NCI-H510A (cell line): ENCODE data around the gene ARHGAP26.

ENCODE experiments used
- DNase-seq: peaks from one replicate; lab custom pipeline; 2025; lab: John Stamatoyannopoulos, UW

The ARHGAP26 gene

GRCh38 chr5:143064218-143064641 lies 294.1 kb downstream of the ARHGAP26 start:
- DNase-seq, result no peak

- no peak for DNase-seq
Measured at GRCh38 chr5:143064676-143065075, 294.5 kb downstream of the ARHGAP26 start.

DNA sequence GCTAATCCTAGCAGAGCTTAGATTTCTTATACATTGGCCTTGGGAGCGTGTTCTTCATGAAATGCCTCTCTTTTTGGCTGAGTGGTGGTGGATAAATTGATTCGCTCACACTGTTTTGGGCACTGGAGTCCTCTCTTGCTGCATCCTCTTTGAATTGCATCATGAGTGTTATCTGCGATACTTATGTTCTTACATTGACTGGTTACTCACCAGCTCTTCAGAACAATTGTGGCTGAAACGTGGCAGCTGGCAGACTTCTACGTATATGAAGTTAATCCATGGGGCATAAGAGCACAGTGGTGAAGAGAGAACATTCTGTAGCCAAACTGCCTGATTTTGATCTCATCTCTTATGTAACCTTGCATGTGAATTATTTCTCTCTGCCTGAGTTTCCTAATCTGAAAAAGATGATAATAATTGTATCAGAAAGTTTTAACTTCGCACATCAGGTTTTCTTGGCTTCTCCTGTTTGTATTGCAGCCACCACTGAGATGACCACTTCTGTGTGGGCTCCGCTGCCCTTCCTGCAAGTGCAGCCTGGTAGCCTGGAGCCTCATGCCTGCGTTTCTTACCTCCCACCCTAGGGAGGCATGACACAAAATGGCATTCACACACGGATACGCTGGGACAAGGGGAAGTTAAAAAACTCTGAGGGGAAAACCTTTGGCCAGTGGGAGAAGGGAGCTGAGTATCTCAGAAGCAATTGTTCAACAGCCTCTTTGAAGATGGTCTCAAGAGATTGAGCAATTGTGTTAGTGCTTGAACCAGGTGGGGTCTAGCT lies 295.2 kb downstream of the ARHGAP26 start:
- DNase-seq, result no peak

DNA sequence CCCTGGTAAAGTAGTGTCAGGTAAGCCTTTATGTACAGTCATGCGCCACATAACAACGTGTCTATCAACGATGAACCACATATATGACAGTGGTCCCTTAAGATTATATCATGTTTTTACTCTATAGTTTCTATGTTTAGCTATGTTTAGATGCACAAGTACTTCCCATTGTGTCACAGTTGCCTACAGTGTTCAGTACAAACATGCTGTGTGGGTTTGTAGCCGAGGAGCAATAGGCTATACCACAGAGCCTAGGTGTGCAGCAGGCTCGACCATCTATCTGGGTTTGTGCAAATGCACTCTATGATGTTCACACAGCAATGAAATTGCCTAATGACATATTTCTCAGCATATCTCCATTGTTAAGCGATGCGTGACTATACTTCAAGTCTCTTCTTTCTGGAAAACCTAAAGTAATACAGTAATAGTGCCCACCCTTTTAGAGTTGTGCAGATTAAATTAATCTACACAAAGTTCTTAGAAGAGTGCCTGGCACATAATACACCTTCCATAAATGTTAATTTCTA lies 295.9 kb downstream of the ARHGAP26 start:
- DNase-seq, result no peak

GRCh38 chr5:143066556-143067281 lies 296.5 kb downstream of the ARHGAP26 start:
- DNase-seq, result no peak

DNA sequence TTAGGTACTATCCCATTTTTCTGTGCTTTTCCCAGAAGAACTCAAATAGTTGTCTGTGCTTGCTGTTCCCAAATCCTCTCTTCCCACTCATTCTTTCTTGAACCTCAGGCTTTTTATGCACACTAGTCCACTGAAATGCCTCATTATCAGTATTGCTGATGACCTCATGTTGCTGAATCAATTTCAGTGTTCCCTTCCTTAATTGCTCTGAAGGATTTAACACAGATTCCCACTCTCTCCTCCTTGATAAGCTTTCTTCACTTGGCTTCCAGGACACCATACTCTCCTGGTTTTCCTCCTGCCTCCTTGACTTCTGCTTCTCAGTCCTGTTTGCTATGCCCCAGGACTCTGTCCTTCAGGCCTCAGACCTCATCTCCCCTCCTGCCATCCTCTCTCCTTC lies 298.5 kb downstream of the ARHGAP26 start:
- no peak for DNase-seq

GRCh38 chr5:143071927-143072326 lies 301.8 kb downstream of the ARHGAP26 start:
- DNase-seq, result no peak

DNA sequence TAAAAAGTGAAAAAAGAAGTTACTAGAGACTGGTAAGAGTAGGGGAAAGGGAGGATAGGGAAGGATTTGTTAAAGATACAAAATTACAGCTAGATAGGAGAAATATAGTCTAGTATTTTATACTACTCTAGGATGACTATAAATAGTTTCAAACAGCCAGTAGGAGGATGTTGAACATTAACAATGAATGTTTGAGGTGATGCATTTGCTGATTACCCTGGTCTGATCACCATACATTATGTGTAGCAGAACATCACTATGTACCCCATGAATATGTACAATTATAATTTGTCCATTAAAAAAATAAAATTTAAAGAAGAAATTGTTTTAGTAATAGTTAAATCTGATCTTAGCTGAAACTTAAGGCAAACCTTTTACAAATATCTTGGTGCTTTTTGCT lies 302.6 kb downstream of the ARHGAP26 start:
- no peak for DNase-seq

DNA sequence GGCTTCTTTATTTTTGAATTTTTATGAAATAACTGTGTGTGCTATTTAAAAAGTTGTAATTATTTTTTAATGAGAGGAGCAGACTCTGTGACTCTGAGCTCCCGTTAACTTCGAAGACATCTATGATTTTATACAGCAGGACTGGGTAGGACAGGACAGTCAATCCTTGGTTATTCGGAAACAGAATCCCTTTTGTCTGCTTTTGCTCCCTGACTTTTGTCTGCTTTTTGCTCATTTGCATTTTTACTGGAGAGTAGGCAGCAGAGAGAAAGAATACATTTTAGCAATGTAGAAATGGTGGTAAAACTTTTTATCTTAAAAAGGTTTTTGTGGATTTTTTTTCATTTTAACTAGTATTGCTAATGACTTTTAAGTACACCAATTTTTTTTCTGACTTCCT lies 303.6 kb downstream of the ARHGAP26 start:
- no peak for DNase-seq

- DNase-seq, result no peak
Measured at GRCh38 chr5:143074414-143074996, 304.3 kb downstream of the ARHGAP26 start.

DNA sequence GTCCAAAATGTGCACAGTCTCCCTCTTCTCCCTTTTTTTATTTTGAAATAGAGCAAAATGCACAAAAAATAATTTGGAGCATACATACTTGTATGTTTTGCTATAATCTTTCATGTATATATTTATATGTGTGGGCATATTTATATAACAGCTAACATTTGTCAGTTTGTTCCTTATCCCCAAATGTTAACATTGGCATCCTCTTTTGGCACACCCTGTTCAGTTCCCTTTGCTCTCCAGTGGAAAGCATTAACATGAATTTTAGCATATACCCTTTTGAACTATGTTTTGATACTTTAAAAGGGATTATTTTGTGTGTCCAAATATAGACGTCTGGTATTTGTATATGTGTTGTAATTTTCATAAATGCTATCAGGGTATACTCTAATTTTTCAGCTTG lies 306.2 kb downstream of the ARHGAP26 start:
- no peak for DNase-seq

- DNase-seq, result no peak
Measured at GRCh38 chr5:143077453-143078103, 307.4 kb downstream of the ARHGAP26 start.

- DNase-seq, result no peak
Measured at GRCh38 chr5:143078313-143078712, 308.1 kb downstream of the ARHGAP26 start.

DNA sequence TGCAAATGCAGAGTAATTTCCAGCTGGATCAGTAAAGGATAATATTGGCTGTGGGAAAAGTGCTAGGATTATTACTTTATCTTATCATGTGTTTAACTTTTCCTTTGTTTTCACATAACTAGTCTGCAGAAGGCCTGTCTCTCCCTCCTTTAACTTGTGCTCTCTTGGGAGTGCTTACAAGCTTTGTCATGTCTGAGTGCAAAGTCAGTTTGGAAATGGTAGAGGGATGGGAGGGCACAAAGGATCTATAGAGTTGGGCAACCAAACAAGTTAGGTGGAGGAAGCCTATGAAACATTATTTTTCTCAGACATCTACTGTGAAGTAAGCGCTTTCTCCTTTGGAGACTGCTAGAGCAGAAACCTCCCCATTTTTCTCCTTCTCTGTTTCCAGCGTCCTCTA lies 308.8 kb downstream of the ARHGAP26 start:
- no peak for DNase-seq

- DNase-seq, result no peak
Measured at GRCh38 chr5:143080407-143080806, 310.2 kb downstream of the ARHGAP26 start.

DNA sequence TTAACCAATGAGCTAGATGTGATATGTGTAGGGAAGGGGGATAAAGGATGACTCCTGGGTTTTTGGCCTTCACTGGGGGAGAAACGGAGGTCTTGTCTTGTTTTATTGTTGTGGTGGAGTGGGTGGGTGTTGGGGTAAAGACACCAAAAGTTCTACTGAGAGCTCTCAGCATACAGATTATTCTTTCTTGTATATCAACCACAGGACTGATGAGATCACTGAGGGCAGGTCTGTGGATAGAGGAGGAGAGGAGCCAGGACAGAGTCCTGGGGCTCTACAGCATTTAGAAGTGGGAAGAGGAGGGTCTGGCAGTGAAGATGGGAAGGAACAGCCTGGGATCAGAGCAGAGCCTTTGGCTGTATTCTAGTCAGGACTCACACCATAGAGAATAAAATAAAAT lies 310.8 kb downstream of the ARHGAP26 start:
- no peak for DNase-seq

DNA sequence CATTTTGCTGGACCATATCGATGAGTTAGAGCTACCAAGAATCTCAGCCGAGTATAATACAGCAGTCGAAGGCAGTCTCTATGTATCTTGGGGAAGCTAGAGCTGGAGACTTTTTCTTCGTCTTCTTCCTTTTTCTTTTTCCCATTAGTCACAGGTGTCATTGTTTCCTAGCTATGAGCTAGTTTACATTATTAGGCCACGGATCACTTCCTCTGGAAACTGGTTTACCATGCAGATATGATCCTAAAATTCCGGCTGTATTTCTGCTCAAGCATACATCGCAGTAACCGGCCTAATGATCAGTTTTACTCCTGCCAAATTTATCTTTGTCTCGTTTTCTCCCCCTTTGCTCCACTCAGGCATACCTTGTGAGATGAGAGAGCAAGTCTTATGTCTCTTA lies 312.8 kb downstream of the ARHGAP26 start:
- no peak for DNase-seq

DNA sequence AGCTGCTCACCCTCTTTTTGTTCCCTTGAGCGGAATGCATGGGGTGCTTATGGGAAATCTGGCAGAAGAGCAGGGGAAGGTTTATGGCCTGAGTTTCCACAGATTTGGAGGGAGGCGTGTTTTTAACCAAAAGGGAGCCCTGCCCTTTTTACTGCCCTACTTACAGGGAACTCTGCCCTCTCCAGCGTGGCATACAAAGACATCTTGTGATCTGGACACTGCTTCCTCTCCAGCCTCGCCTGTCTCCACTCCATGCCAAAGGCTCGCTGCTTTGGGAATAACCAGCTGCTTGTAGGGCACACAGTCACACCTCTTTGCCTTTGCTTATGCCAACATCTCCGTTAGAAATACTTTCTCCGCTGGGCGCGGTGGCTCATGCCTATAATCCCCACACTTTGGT lies 314.2 kb downstream of the ARHGAP26 start:
- no peak for DNase-seq

- no peak for DNase-seq
Measured at GRCh38 chr5:143085319-143085917, 315.2 kb downstream of the ARHGAP26 start.

DNA sequence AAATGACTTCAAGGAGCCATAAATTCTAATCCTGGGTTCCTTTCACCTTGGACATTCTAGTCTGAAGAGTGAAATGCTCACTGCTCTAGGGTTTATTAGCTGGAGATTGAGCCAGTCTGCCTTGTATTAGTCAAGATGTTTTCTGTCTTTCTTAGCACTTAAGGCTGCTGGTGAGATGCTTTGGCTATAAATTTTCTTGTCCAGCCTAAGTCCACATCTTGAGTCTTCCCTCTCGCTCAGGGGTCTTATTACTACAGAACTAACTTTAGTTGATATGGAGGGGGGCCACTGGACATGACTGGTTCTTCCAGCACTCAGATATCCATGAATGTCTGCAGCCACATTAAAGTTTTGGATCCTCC lies 316.4 kb downstream of the ARHGAP26 start:
- DNase-seq, result no peak

- DNase-seq, result no peak
Measured at GRCh38 chr5:143086908-143087637, 316.9 kb downstream of the ARHGAP26 start.
